Measurements from ENCODE around the gene KEAP1.

DNA sequence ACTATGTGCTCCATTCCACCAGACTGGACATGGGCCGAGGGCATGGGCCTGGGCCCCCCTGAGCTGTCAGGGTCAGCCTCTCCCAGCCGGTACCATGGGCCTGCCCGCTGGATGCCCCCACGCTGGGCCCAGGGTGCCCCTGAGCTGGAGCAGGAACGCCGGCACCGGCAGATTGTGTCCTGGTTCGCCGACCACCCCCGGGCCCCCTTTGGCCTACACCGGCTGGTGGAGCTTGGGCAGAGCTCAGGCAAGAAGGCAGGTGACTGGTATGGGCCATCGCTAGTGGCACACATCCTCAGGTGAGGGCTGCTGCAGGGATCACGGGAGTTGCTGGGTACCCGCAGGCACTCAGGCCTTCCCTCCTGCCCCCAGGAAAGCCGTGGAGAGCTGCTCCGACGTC, 43.7 kb upstream of the KEAP1 start:
- TF ChIP-seq ZNF121 (CRISPR knock-in tag; IDR thresholded peaks at IDR 0.05) = no peak
- TF ChIP-seq CTCF (CRISPR knock-in tag; IDR thresholded peaks at IDR 0.05) = no peak
- TF ChIP-seq ZNF33A (CRISPR knock-in tag; IDR thresholded peaks at IDR 0.05; ENCODE audit: borderline replicate concordance) = no peak
- no peak for TF ChIP-seq HOXA7 (CRISPR knock-in tag; IDR thresholded peaks at IDR 0.05)
- TF ChIP-seq TOE1 (CRISPR knock-in tag; IDR thresholded peaks at IDR 0.05) = no peak
- no peak for TF ChIP-seq ZNF251 (CRISPR knock-in tag; IDR thresholded peaks at IDR 0.05)
- no peak for TF ChIP-seq CBFB (CRISPR knock-in tag; IDR thresholded peaks at IDR 0.05)

All from HepG2 (cell line).